ENCODE measurements around the gene MOCOS. TPM values are rescaled to one million over a fixed set of nuclear protein-coding genes. Genes with fewer than 3 reads are reported as not detected.

MOCOS gene
- total RNA-seq, 1 donor from 2014 or later = 24.5 TPM

GRCh38 chr18:36211612-36212065, 24.3 kb downstream of the MOCOS start:
- Histone ChIP-seq H3K36me3 (ENCODE audit: control insufficient read depth, insufficient read depth, low read length) (peaks cover 25% of the 10 kb centered on the region), H3K27me3 (ENCODE audit: control insufficient read depth, insufficient read depth, low read length) (no peaks in the 10 kb centered on the region), H3K4me3 (ENCODE audit: low read depth, low read length) (no peak overlapping the region)
- FAIRE-seq (no peak), DNase-seq (ENCODE audit: low read depth) (no peak)
- TF ChIP-seq, protein P1, sequence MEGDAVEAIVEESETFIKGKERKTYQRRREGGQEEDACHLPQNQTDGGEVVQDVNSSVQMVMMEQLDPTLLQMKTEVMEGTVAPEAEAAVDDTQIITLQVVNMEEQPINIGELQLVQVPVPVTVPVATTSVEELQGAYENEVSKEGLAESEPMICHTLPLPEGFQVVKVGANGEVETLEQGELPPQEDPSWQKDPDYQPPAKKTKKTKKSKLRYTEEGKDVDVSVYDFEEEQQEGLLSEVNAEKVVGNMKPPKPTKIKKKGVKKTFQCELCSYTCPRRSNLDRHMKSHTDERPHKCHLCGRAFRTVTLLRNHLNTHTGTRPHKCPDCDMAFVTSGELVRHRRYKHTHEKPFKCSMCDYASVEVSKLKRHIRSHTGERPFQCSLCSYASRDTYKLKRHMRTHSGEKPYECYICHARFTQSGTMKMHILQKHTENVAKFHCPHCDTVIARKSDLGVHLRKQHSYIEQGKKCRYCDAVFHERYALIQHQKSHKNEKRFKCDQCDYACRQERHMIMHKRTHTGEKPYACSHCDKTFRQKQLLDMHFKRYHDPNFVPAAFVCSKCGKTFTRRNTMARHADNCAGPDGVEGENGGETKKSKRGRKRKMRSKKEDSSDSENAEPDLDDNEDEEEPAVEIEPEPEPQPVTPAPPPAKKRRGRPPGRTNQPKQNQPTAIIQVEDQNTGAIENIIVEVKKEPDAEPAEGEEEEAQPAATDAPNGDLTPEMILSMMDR (IDR thresholded peaks at IDR 0.05; ENCODE audit: insufficient read depth, low read length, severe bottlenecking) = no peak

DNA sequence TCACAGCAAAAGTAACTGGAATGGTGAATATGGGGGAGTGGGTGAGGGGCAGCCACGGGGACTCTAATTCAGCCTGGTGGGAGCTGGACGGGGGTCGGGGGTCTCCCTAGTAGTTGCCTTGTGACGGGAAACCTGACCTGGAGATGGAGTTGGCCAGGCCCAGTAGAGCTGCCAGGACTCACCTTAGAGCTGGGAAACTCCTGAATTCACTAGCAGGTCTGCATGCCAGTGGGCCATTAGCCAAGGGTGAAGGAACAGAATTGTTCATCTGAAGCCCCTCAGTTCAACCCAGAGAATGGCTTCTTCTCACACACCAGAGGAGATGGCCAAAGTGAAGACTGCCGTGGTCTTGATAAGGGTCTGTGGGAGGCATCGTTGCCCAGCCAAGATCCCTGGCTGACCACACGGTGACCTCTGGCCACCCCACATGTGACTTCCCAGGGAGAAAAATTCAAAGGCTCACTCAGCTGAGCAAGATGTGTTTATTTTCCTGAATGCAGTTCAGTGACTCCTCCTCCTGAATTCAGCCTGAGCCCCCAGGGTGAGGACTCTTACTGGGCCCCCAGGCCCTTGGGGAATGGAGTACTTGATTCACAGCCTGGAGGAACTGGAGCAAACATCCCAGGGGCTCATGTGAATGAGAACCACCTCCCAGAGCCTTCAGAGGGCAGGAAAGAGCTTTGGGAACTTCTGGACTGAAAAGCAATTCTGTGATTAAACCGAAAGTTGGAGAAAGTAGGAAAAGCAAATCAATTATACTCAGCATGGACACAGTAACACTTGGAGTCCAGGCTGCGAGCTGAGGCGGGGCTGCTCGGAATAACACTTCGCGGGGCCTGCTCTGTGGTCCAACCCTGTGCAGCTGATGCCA, 25.2 kb downstream of the MOCOS start:
- DNase-seq (ENCODE audit: low read depth) (no peak), FAIRE-seq (peak; percentile 40)
- TF ChIP-seq, protein P1 (IDR thresholded peaks at IDR 0.05; ENCODE audit: insufficient read depth, low read length, severe bottlenecking) = no peak

GRCh38 chr18:36214811-36215210, 27.5 kb downstream of the MOCOS start:
- TF ChIP-seq, protein P1 (IDR thresholded peaks at IDR 0.05; ENCODE audit: insufficient read depth, low read length, severe bottlenecking) = no peak
- DNase-seq (ENCODE audit: low read depth) (no peak), FAIRE-seq (no peak)
- Histone ChIP-seq H3K36me3 (ENCODE audit: control insufficient read depth, insufficient read depth, low read length) (peaks cover 25% of the 10 kb centered on the region), H3K27me3 (ENCODE audit: control insufficient read depth, insufficient read depth, low read length) (no peaks in the 10 kb centered on the region), H3K4me3 (ENCODE audit: low read depth, low read length) (no peak overlapping the region)

More for the DNA sequence above, 25.2 kb downstream of the MOCOS start:
- H3K4me3 ChIP-seq (ENCODE audit: low read depth, low read length) = no peak overlapping the region
- no peaks in the 10 kb centered on the region for H3K27me3 ChIP-seq (ENCODE audit: control insufficient read depth, insufficient read depth, low read length)
- peaks cover 23% of the 10 kb centered on the region for H3K36me3 ChIP-seq (ENCODE audit: control insufficient read depth, insufficient read depth, low read length)

DNA sequence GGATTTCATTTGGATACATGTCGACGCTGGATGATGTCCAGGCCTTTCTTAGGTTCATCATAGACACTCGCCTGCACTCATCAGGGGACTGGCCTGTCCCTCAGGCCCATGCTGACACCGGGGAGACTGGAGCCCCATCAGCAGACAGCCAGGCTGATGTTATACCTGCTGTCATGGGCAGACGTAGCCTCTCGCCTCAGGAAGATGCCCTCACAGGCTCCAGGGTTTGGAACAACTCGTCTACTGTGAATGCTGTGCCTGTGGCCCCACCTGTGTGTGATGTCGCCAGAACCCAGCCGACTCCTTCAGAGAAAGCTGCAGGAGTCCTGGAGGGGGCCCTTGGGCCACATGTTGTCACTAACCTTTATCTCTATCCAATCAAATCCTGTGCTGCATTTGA, 28.3 kb downstream of the MOCOS start:
- Histone ChIP-seq H3K4me3 (ENCODE audit: low read depth, low read length) (no peak overlapping the region), H3K36me3 (ENCODE audit: control insufficient read depth, insufficient read depth, low read length) (peaks cover 24% of the 10 kb centered on the region), H3K27me3 (ENCODE audit: control insufficient read depth, insufficient read depth, low read length) (no peaks in the 10 kb centered on the region)
- FAIRE-seq (no peak), DNase-seq (ENCODE audit: low read depth) (no peak)
- TF ChIP-seq, protein P1 (IDR thresholded peaks at IDR 0.05; ENCODE audit: insufficient read depth, low read length, severe bottlenecking) = no peak

DNA sequence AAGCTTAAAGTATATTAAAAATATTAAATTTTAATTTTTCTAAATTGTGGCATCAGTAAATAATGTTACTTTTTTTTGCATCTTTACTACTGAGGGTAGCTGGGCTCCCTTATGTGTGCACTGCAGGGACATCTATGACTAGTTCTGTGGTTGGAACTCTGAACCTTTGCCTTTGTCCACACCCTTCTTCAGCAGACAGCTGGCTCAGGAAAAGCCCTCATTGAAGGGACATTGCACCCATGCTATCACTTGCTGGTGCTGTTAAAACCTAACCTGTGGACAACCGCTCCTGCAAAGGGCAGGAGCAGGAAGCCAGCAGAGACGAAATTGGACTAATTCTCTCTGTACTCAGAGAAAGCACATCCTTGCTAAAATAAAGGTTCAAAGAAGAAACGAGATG, 30.1 kb downstream of the MOCOS start:
- TF ChIP-seq, protein P1 (IDR thresholded peaks at IDR 0.05; ENCODE audit: insufficient read depth, low read length, severe bottlenecking) = no peak
- DNase-seq (ENCODE audit: low read depth) (no peak), FAIRE-seq (peak; percentile 50)
- H3K4me3 ChIP-seq (ENCODE audit: low read depth, low read length) = no peak overlapping the region
- H3K27me3 ChIP-seq (ENCODE audit: control insufficient read depth, insufficient read depth, low read length) = no peaks in the 10 kb centered on the region
- peaks cover 13% of the 10 kb centered on the region for H3K36me3 ChIP-seq (ENCODE audit: control insufficient read depth, insufficient read depth, low read length)
